KOPT-K1 (cell line): ENCODE measurements around the gene APOL6.

Source experiments
- H3K27ac ChIP-seq: fragments of 200-600 bp; sonication (generic); 2 replicates; pipeline ENCODE4 v1.5.1; 2016; ENCODE audit warnings: antibody characterized with exemption, mild to moderate bottlenecking, low read depth, low read length; ENCODE audit not compliant: poor library complexity, severe bottlenecking
- H3K36me3 ChIP-seq: fragments of 200-600 bp; sonication (generic); 2 replicates; pipeline ENCODE4 v1.5.1; 2017; ENCODE audit warnings: antibody characterized with exemption, mild to moderate bottlenecking, low read length, moderate library complexity; ENCODE audit not compliant: insufficient read depth
- H3K9me3 ChIP-seq: fragments of 200-600 bp; sonication (generic); 2 replicates; pipeline ENCODE4 v1.5.1; 2017; ENCODE audit warnings: antibody characterized with exemption, low read length, mild to moderate bottlenecking; ENCODE audit not compliant: insufficient read depth, poor library complexity, severe bottlenecking

APOL6 gene

GRCh38 chr22:35625763-35626432, 22.3 kb upstream of the APOL6 start:
- H3K9me3 ChIP-seq = no peaks in the 10 kb centered on the region
- H3K27ac ChIP-seq = no peak overlapping the region
- no peaks in the 10 kb centered on the region for H3K36me3 ChIP-seq

- Histone ChIP-seq H3K36me3 (no peaks in the 10 kb centered on the region), H3K27ac (no peak overlapping the region), H3K9me3 (no peaks in the 10 kb centered on the region)
Measured at GRCh38 chr22:35627267-35628041, 20.8 kb upstream of the APOL6 start.

GRCh38 chr22:35628732-35629131, 19.5 kb upstream of the APOL6 start:
- H3K27ac ChIP-seq = no peak overlapping the region
- H3K36me3 ChIP-seq = no peaks in the 10 kb centered on the region
- no peaks in the 10 kb centered on the region for H3K9me3 ChIP-seq

GRCh38 chr22:35629406-35630216, 18.6 kb upstream of the APOL6 start:
- Histone ChIP-seq H3K9me3 (no peaks in the 10 kb centered on the region), H3K27ac (no peak overlapping the region)

GRCh38 chr22:35630387-35630793, 17.9 kb upstream of the APOL6 start:
- H3K27ac ChIP-seq = no peak overlapping the region

More at GRCh38 chr22:35629406-35630216, 18.6 kb upstream of the APOL6 start:
- no peaks in the 10 kb centered on the region for H3K36me3 ChIP-seq

GRCh38 chr22:35630891-35631290, 17.4 kb upstream of the APOL6 start:
- no peak overlapping the region for H3K27ac ChIP-seq
- no peaks in the 10 kb centered on the region for H3K9me3 ChIP-seq
- no peaks in the 10 kb centered on the region for H3K36me3 ChIP-seq

More at GRCh38 chr22:35630387-35630793, 17.9 kb upstream of the APOL6 start:
- Histone ChIP-seq H3K36me3 (no peaks in the 10 kb centered on the region), H3K9me3 (no peaks in the 10 kb centered on the region)

GRCh38 chr22:35631597-35631996, 16.6 kb upstream of the APOL6 start:
- Histone ChIP-seq H3K36me3 (no peaks in the 10 kb centered on the region), H3K27ac (no peak overlapping the region), H3K9me3 (no peaks in the 10 kb centered on the region)

- no peaks in the 10 kb centered on the region for H3K9me3 ChIP-seq
- H3K27ac ChIP-seq = no peak overlapping the region
- no peaks in the 10 kb centered on the region for H3K36me3 ChIP-seq
Measured at GRCh38 chr22:35632935-35633334, 15.3 kb upstream of the APOL6 start.

- H3K9me3 ChIP-seq = no peaks in the 10 kb centered on the region
- H3K27ac ChIP-seq = no peak overlapping the region
- H3K36me3 ChIP-seq = no peaks in the 10 kb centered on the region
Measured at GRCh38 chr22:35633520-35633919, 14.7 kb upstream of the APOL6 start.

- H3K9me3 ChIP-seq = no peaks in the 10 kb centered on the region
- H3K27ac ChIP-seq = no peak overlapping the region
- H3K36me3 ChIP-seq = no peaks in the 10 kb centered on the region
Measured at GRCh38 chr22:35634015-35634414, 14.2 kb upstream of the APOL6 start.

- Histone ChIP-seq H3K36me3 (no peaks in the 10 kb centered on the region), H3K9me3 (no peaks in the 10 kb centered on the region), H3K27ac (no peak overlapping the region)
Measured at GRCh38 chr22:35634943-35635540, 13.2 kb upstream of the APOL6 start.

GRCh38 chr22:35637254-35637653, 11.0 kb upstream of the APOL6 start:
- Histone ChIP-seq H3K27ac (no peak overlapping the region), H3K36me3 (no peaks in the 10 kb centered on the region), H3K9me3 (no peaks in the 10 kb centered on the region)

- no peak overlapping the region for H3K27ac ChIP-seq
- no peaks in the 10 kb centered on the region for H3K36me3 ChIP-seq
- no peaks in the 10 kb centered on the region for H3K9me3 ChIP-seq
Measured at GRCh38 chr22:35638001-35638400, 10.2 kb upstream of the APOL6 start.

- Histone ChIP-seq H3K36me3 (no peaks in the 10 kb centered on the region), H3K9me3 (no peaks in the 10 kb centered on the region), H3K27ac (no peak overlapping the region)
Measured at GRCh38 chr22:35638410-35638809, 9.8 kb upstream of the APOL6 start.
